HG03460 (cell line): ENCODE measurements around the gene ESPN.
"Not testable (repeated sequence)": the region's sequence is repeated elsewhere in the genome, so short reads cannot be mapped to it uniquely, and the experiment has no call there.

Experiments
- ATAC-seq: cut with Tn5 transposase; IDR thresholded peaks from one replicate; pipeline ENCODE4 v1.9.1; 2021; ENCODE audit not compliant: unreplicated experiment

The ESPN gene

GRCh38 chr1:6447016-6447817 lies 22.6 kb downstream of the ESPN start:
- no peak for ATAC-seq

- no peak for ATAC-seq
Measured at GRCh38 chr1:6447818-6448748, 23.5 kb downstream of the ESPN start.

- no peak for ATAC-seq
Measured at GRCh38 chr1:6448749-6449631, 24.4 kb downstream of the ESPN start.

- ATAC-seq = no peak
Measured at GRCh38 chr1:6450005-6450450, 25.5 kb downstream of the ESPN start.

GRCh38 chr1:6450486-6450885 lies 25.9 kb downstream of the ESPN start:
- not testable (repeated sequence) for ATAC-seq

GRCh38 chr1:6450943-6451373 lies 26.4 kb downstream of the ESPN start:
- no peak for ATAC-seq

GRCh38 chr1:6453895-6454855 lies 29.6 kb downstream of the ESPN start:
- not testable (repeated sequence) for ATAC-seq

- ATAC-seq = no peak
Measured at GRCh38 chr1:6454856-6455751, 30.5 kb downstream of the ESPN start.

GRCh38 chr1:6455752-6456520 lies 31.4 kb downstream of the ESPN start:
- not testable (repeated sequence) for ATAC-seq

- ATAC-seq = no peak
Measured at GRCh38 chr1:6456800-6457466, 32.4 kb downstream of the ESPN start.

- ATAC-seq = no peak
Measured at GRCh38 chr1:6459850-6460265, 35.3 kb downstream of the ESPN start.

GRCh38 chr1:6460301-6461050 lies 35.9 kb downstream of the ESPN start:
- no peak for ATAC-seq

GRCh38 chr1:6461051-6461530 lies 36.5 kb downstream of the ESPN start:
- no peak for ATAC-seq

- ATAC-seq = no peak
Measured at GRCh38 chr1:6461538-6462411, 37.2 kb downstream of the ESPN start.

GRCh38 chr1:6462412-6463119 lies 38.0 kb downstream of the ESPN start:
- no peak for ATAC-seq
